Measurements from ENCODE around the gene BMP5.
"Not testable (repeated sequence)": the region's sequence is repeated elsewhere in the genome, so short reads cannot be mapped to it uniquely, and the experiment has no call there.

Gene BMP5

DNA sequence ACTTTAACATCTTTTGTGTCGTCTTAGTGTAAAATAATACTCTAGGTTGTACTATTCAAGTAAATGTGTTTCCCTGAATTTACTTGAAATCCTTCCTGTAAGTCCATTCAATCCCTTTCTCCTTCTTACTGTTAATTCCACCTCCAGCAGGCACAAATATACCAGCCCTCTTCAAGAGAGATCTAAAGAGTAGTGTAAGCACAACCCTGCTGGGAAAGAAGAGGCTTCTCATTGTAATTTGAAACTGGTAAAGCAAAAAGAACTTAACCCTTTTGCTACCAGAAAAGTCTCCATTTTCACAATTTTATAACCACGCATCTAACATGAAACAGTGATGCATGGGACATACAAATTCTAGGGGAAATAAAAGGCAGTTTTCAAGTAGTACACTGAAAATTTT, at the start of gene BMP5:
TSS of gene BMP5 (minus strand) at position 191 of the 400 bp plus-strand sequence. CDS start 725 bp downstream, outside the sequence.
- no peak for DNase-seq (ENCODE audit: low read depth)

DNA sequence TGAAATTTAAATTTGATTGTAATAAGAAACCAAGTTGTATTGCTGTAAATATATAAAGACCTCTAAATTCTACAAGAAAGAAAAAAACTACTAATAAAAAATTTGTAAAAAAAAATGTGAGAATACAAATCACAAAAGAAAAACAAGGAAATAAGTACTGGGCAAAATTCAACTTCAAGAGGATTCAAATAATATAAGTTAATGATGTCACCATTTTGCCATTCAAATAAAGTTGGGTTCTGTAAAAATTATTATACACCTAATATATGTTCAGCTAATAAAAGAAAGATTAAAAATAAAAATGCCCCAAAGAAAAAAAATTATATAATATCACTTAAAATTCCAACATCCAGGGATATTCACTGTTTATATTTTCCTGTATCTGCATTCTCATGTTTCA, 47.0 kb upstream of the BMP5 start:
- DNase-seq (ENCODE audit: low read depth): no peak

DNA sequence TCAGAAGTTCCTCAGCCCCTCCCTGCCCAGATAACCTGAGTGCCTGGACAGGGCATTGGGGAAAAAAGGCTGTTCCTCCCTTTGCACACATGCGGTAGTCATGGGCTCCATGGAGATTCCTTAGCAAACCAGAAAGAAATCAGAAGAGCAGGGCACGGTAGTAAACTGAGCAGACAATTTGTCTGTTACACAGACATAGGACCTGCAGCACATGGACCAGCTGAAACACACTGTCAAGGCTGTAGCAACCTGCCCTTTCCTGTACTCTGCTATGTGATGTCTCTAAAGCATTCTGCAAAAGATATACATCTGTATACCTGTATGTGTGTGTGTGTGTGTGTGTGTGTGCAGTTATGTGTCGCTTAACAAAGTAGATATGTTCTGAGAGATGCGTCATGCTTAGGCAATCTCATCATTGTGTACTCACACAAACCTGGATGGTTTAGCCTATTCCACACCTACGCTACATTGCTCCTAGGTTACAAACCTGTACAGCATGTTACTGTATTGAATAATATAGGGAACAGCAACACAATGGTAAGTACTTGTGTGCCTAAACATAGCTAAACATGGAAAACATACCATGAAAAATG, 44.4 kb upstream of the BMP5 start:
- no peak for DNase-seq (ENCODE audit: low read depth)

DNA sequence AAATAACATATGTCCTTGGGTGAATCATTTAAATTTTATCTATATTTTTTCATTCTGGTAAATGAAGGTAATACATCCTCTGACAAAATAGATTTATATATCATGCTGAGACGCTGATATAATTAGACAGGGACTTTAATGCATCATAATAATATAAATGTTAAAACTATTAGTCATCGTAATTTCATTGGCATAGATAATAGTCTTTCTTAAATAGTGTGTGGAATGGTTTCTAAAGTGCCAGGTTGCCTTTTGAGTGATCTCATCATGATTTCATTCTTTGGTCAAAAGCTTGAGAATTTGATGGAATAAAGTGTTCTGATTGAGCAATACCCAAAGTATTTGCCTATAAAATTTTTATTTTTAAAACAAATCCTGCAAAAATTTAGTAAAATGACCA, 43.2 kb upstream of the BMP5 start:
- no peak for DNase-seq (ENCODE audit: low read depth)

DNA sequence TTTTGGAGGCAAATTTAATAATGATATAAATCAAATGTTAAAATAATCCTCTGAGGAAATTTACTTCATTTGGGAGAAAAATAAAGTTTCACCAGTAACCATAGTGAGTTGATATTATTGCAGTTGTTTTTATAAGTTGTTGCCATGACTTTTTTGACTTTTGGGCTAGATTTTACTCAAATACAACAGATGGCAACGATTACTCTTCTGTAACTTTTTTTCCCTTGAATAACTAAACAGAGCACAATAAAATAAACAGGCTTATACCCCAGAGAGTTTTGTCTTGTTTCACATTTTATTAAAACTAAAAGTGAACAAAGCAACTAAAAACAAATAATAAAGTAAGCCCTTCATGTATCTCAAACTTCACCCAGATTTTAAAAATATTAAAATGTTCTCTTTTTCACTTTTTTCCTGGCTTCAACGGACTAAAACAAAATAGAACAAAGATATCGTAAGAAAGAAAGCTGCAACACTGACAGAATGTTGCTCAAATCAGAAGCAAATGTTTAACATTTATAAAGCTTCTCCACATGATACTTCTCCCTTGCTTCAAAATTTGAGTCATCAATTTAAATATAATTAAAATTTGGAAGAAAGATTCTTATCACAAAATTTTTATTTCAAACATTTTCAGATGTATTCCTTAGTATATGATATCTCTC, 42.5 kb upstream of the BMP5 start:
- no peak for DNase-seq (ENCODE audit: low read depth)

DNA sequence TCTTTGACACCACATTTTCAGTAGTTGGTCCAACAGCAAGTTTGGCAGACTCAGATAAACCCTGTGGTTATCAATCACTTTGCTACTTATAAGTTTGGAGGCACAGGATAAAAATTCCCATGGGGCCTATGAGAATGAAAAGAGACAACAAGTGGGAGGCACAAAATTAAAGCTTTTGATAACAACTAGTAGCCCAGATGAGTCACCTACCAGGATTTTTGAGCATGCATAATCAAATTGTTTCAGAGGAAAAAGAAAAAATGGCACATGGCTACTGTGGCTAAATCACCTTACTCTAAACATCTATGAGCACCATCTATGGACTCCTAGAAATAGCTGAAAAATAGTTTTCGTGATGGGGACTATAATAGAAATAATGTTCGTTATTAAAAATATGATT, 40.8 kb upstream of the BMP5 start:
- no peak for DNase-seq (ENCODE audit: low read depth)

DNA sequence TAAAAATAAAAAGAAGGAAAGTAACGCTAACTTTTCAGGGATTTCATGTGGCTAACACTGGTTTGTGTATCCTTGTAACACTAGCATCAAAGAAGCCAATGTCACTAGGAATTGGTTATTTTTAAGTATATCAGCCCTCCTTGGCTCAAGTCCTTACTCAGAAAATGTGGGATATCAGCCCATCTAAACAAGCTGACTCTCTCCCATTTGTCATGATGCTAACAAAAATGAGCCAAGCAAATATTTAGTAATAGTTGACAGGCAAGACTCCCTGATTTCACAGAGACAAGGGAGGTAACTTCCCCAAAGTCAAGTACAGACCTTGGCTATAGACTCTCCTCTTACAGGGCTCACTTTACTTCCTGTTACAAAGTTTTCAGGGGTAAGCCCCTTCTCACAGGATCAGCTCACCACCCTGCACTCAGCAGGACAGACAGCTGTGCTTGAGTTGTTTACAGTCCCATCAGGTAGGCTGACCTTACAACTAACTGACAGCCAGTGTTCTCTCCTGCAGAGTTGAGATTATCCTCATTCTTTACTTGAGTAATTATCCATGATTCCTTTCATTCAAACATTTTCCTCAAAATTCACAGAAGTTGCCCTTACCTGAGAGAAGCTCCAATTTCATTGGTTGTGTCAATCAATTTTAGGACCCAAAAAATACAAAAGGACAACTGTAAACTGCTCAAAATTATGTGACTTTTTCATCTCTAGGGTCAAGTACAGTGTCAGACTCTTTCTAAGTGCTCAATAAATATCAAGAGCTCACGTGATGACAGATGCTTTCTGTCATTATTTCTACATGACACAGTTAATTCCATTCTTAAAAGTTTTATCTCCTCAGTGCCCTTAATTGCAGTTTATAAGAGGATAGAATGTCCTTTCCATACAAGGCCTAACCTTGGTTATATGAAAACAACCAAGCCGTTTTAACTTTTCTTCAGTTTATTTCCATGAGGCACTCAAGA, 38.1 kb upstream of the BMP5 start:
- no peak for DNase-seq (ENCODE audit: low read depth)

DNA sequence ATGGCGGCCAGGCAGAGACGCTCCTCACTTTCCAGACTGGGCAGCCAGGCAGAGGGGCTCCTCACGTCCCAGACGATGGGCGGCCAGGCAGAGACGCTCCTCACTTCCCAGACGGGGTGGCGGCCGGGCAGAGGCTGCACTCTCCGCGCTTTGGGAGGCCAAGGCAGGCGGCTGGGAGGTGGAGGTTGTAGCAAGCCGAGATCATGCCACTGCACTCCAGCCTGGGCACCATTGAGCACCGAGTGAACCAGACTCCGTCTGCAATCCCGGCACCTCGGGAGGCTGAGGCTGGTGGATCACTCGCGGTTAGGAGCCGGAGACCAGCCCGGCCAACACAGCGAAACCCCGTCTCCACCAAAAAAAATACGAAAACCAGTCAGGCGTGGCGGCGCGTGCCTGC, 35.1 kb upstream of the BMP5 start:
- not testable (repeated sequence) for DNase-seq (ENCODE audit: low read depth)

DNA sequence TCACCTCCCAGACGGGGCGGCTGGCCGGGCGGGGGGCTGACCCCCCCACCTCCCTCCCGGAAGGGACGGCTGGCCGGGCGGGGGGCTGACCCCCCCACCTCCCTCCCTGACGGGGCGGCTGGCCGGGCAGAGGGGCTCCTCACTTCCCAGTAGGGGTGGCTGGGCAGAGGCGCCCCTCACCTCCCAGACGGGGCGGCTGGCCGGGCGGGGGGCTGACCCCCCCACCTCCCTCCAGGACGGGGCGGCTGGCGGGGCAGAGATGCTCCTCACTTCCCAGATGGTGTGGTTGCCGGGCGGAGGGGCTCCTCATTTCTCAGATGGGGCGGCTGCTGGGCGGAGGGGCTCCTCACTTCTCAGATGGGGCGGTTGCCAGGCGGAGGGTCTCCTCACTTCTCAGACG, 34.5 kb upstream of the BMP5 start:
- DNase-seq (ENCODE audit: low read depth): not testable (repeated sequence)

DNA sequence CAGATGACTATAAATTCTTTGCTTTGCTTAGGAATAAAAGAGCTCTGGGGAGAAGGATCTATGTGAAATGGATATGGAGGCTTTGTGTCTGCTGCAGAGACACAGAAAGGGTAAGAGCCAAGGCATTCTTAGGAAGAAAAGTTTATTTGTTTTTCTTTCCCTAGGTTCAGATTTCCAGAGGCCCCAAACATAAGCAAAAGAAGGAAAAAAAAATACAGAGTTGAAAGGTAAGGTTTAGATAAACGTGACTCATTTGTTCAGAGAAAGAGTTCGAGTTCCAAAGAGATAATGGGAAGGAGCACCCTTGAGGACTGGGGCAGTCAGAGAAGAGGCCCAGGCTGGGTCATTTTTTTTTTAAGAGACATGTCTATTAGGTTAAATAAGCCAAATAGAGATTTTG, 27.4 kb upstream of the BMP5 start:
- no peak for DNase-seq (ENCODE audit: low read depth)

DNA sequence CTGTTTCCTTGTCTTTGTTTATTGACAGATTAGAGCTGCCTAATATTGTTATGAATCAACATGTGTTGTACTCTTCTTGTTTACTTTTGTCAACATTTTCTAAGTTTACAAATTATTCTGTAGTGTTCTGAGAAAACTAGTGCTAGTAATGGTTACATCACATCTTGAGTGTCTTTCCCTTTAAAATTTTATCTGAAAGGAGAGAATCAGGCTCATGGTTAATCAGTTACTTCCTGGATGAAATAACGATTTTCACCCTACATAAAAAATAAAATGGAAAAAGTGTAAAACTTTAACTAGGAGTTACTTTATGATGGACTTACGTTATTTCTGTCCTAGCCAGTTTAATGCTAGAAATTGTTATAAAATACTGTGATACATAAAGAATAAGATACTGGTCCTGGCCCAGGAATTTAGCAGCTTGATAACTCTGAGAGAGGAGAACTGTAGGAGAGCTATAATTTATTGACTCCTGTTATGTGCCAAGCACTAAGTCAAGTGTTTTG, 26.4 kb upstream of the BMP5 start:
- no peak for DNase-seq (ENCODE audit: low read depth)

DNA sequence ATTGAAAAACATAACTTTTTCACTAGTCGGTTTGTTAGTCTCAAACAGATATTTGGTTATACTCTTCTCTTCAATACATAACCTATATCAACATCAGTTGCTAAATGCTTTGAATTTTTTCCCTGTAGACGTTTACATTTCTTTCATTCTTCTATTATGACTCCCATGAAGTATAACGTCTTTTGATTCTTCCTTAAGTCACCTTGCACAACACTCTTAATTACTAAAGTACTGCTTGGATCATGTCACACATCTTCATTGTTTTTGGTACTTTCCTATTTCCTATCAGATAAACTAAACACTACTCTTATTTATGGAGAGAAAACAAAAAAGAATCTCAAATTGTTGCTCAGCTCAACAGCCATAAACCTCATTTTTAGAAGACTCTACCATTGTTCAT, 23.0 kb upstream of the BMP5 start:
- DNase-seq (ENCODE audit: low read depth): no peak

DNA sequence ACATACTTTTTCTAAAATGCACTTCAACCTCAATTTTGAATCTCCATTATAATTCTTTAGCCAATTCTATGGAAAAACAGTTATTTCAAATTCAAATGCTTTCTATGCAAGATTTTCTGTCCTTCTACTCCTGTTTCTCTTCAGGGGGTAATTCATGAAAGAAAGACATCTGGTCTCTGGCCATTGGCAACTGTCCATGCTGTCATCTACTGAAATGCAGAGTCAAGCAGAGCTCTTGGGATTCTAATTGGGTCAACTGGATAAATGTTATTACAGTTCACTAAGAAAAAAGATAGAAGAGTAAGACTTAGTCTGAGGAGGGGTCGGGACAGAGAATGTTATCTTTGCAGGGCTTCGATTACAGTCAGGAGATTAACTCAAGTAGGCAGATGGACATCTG, 22.0 kb upstream of the BMP5 start:
- no peak for DNase-seq (ENCODE audit: low read depth)

DNA sequence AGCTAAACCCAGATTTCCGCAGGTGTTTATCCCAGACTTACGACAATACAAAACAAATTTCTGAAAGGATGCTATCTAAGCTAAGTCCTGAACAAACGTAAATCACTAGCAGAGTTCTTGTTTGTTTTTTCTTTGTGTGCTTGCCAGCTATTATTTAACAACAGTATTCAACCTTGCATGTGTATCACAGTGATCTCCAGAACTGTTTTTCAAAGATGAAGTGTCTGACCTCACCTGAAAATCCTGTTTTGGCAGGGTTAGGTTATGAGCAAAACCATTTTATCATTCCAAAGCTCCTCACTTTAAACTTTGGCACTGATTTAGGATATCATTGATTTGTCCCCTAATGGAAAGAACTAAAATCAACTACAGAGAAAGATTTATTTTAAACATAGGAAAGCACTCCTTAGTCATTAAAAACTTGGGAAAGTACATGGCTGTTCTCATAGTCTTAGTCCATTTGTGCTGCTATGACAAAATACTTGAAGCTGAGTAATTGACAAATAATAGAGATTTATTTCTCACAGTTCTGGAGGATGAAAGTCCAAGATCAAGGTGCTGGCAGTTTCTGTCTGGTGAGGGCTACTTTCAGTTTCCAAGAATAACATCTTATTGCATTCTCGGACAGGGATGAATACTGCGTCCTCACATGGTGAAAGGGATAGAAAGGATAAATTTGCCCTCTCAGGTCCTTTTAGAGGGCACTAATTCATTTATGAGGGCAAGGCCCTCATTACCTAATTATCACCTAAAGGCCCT, 20.8 kb upstream of the BMP5 start:
- DNase-seq (ENCODE audit: low read depth): no peak

DNA sequence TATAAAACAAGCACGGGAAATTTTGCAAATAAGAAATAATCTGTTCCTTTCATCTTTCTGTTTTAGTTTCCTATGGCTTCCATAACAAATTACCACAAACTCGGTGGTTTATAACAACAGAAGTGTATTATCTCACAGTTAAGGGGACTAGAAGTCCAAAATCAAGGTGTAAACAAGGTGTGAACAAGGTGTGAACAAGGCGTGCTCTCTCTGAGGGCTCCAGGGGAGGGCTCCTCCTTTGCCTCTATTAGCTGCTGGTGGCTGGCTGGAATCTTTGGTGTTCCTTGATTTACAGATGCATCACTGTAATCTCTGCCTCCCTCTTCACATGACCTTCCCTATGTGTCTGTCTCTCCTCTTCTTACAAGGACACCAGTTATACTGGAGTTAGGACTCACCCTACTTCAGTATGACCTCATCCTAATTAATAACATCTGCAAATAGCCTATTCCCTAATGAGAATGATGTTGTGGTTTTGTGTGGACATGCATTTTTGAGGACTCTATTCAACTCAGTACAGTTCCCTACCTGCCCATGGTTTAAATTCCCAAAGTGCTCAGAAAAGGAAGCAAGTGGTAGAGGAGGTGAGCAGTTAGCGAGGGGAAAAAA, 17.5 kb upstream of the BMP5 start:
- DNase-seq (ENCODE audit: low read depth): no peak

DNA sequence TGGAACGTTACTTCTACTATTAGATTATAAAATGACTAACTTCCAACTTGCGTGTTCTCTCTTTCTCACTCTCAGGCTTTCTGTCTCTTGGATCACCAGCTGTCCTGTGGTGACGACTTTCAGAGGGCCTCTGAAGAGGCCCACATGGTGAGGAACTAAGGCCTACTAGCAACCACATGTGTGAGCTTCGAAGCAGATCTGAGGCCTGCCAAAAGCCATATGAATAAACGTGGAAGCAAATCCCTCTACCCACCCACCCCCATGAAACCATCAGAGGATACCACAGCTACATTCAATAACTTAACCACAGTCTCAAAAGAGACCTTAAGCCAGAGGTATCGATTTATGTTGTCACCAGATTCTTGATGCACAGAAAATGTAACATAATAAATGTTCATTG, 13.5 kb upstream of the BMP5 start:
- no peak for DNase-seq (ENCODE audit: low read depth)

DNA sequence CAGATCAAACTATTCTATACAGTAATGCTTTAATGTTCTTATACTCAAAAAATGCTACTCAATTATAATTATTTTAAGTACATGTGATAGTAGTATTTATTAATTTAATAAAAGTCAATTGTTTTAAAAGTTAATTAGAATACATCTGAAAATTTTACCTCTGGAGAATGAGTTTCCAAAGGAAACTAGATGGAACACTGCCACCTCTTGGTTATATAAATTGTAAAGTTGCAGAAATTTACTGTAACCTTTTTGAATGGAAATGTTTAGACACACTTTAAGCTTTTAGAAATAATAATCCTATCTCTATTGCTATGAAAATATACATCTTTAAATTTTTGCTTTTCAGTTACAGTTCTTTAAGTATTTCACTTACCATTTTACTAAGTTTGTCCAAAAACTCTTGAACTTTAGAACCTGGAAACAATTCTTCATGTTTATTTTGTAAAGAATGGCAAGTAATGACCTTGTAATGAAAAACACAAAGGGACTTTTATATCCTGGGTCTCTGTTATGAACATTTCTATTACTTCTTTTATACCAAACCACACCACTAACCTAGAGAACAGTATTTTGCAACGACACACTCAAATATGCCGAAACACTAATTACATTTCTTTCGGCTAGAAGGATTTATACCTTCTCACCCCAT, 10.9 kb upstream of the BMP5 start:
- DNase-seq (ENCODE audit: low read depth): no peak

DNA sequence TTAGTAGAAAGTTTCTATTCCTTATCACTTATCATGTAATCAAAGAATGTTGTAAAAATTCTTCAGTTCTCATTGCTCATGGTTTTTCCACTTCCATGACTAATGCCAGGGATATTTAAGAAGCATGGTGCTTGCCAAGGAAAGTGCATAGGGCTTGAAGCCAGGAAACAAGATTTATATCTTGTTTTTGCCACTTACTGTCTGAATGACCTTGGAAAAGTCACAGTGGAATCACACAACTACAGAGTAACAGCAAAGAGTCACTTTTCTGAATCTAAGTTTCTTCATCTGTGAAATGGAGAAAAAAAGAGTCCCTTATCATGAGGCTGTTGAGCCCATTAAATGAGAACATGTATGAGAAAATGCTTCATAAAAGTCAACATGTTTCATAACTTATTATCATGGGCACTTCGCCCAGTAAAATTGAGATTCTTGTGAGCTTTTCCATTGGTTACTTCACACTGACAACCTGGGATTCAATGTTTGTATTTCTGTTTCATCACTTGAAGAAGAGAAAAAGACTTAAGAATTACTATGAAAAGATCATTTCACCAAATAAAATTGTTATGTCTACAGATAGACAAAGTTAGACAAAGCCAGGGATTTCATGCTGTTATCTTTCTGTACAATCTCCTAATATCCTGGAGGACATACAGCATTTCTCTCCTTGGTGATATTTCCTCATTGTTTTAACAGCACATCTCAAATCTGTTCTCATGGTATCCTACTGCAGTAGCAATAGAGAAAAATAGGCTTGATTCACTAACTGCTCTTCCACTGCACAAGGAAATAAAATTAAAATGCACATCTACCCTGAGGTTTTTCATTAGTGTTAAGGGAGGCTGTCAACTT, 7.6 kb upstream of the BMP5 start:
- no peak for DNase-seq (ENCODE audit: low read depth)

DNA sequence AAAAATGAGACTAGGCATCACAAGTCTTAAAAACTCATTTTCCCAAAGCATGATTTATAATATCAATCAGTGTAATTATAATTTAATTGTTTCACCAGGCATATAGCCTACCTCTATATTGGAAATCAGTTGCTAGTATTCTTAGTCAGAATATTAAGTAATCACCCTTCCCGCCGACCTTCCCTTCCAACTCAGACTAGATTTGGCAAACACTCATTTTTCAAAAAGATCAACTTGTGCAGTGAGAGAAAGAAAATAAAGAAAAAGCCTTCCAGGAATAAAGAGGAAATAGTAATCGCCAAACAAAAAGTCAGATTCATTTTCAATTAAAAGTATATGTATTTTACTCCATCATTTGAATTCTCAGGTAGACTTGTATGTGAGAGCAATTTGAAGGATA, 1.9 kb upstream of the BMP5 start:
- DNase-seq (ENCODE audit: low read depth): no peak

DNA sequence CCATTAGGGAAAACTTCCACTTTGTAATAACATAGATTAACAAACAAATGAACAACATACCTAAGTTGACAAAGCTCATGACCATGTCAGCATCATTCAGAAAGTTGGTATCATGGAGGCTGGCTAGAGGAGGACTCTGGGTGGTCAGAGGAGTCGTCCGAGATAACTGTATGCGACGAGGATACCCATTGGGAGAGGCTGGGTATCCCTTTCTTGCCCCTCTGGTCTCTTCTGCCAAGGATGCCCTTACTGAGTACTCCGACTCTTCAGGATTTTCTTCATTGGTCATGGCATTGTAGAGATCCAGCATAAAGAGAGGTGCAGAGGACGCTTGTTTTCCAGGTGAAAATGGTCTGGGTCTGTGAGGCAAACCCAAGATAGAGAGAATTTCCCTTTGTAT, 1.1 kb downstream of the BMP5 start:
- DNase-seq (ENCODE audit: low read depth): no peak

All from activated T-helper 9 cell treated with anti-CD3 and anti-CD28 coated beads, Interleukin-2, amount 50 U/mL, for 16 hours (primary cell).